Hepatocyte (in vitro differentiated cells): ENCODE measurements around the gene OPRM1. TPM values are rescaled to one million over a fixed set of nuclear protein-coding genes. Genes with fewer than 3 reads are reported as not detected.

ENCODE experiments used
- DNase-seq: peaks from one replicate; pipeline ENCODE4 v3.0.0-alpha.2; 2016; ENCODE audit warnings: low spot score
- H2AFZ ChIP-seq: fragments of 200-600 bp; sonication (generic); 2 replicates; pipeline ENCODE4 v1.6.0; 2016; ENCODE audit warnings: antibody characterized with exemption, mild to moderate bottlenecking
- H3K27ac ChIP-seq: fragments of 200-600 bp; sonication (generic); 2 replicates; pipeline ENCODE4 v1.5.1; 2016; ENCODE audit warnings: mild to moderate bottlenecking
- H3K27me3 ChIP-seq: fragments of 200-600 bp; sonication (generic); 2 replicates; pipeline ENCODE4 v1.6.1; 2016
- H3K36me3 ChIP-seq: fragments of 200-600 bp; sonication (generic); replicated peaks from 2 replicates; pipeline ENCODE4 v1.5.1; 2016; ENCODE audit warnings: low read depth; ENCODE audit not compliant: insufficient read depth
- H3K4me1 ChIP-seq: fragments of 200-600 bp; sonication (generic); 2 replicates; pipeline ENCODE4 v1.5.1; 2016; ENCODE audit warnings: mild to moderate bottlenecking, moderate library complexity; ENCODE audit not compliant: insufficient read depth
- H3K4me2 ChIP-seq: fragments of 200-600 bp; sonication (generic); 2 replicates; pipeline ENCODE4 v1.6.0; 2016
- H3K4me3 ChIP-seq: fragments of 200-600 bp; sonication (generic); 2 replicates; pipeline ENCODE4 v1.5.1; 2016; ENCODE audit warnings: mild to moderate bottlenecking
- H3K79me2 ChIP-seq: fragments of 200-600 bp; sonication (generic); 2 replicates; pipeline ENCODE4 v1.6.0; 2017; ENCODE audit warnings: mild to moderate bottlenecking
- H3K9me2 ChIP-seq: fragments of 200-600 bp; sonication (generic); replicated peaks from 2 replicates; pipeline ENCODE4 v1.6.0; 2017; ENCODE audit warnings: mild to moderate bottlenecking; ENCODE audit not compliant: insufficient read depth
- H3K9me3 ChIP-seq: fragments of 200-600 bp; sonication (generic); 2 replicates; pipeline ENCODE4 v1.5.1; 2016; ENCODE audit warnings: low read depth, mild to moderate bottlenecking
- H4K20me1 ChIP-seq: fragments of 200-600 bp; sonication (generic); 2 replicates; pipeline ENCODE4 v1.6.0; 2016; ENCODE audit warnings: mild to moderate bottlenecking; ENCODE audit not compliant: insufficient read depth, poor library complexity, severe bottlenecking
- CTCF ChIP-seq: fragments of 200-600 bp; sonication (generic); IDR thresholded peaks from 2 replicates; pipeline ENCODE4 v1.5.1; 2016; ENCODE audit warnings: antibody characterized with exemption, mild to moderate bottlenecking; ENCODE audit not compliant: poor library complexity
- EZH2 ChIP-seq: fragments of 200-600 bp; sonication (generic); IDR thresholded peaks from 2 replicates; pipeline ENCODE4 v1.6.1; 2016; ENCODE audit warnings: antibody characterized with exemption, mild to moderate bottlenecking, borderline replicate concordance
- EZH2phosphoT487 ChIP-seq: fragments of 200-600 bp; sonication (generic); IDR thresholded peaks from one replicate; pipeline ENCODE4 v1.6.1; 2018; ENCODE audit warnings: antibody characterized with exemption, mild to moderate bottlenecking, low read depth, moderate library complexity; ENCODE audit not compliant: unreplicated experiment, severe bottlenecking
- WGBS: methylation state at CpG from one replicate; pipeline ENCODE4 v1.1.6; 2016; ENCODE audit warnings: low lambda C conversion rate; ENCODE audit errors: missing lambda C conversion rate; 5-methylcytosine and 5-hydroxymethylcytosine counted together
- polyA plus RNA-seq: library from polyadenylated mRNA; unstranded; fragments of >200 nt; fragmentation: Nextera tagmentation; extraction: Ambion mirVana; gene quantifications from 2 replicates; pipeline ENCODE4 v1.2.1, GENCODE V29; 2016
- total RNA-seq: library from RNA; depleted of rRNA; stranded (reverse); fragments of >200 nt; gene quantifications from 2 replicates; pipeline ENCODE4 v1.2.3, GENCODE V29; 2014

OPRM1 gene
- total and polyA plus RNA-seq, 2 experiments from 2014 or later = not detected

- H3K4me1 ChIP-seq = no peaks in the 10 kb centered on the region
- no peak for DNase-seq
- no peak overlapping the region for H3K27ac ChIP-seq
These were observed 213.6 kb downstream of the OPRM1 start for GRCh38 chr6:154252678-154253077.

GRCh38 chr6:154257067-154257466 lies 218.0 kb downstream of the OPRM1 start:
- TF ChIP-seq EZH2phosphoT487 = no peak
- no peak for TF ChIP-seq EZH2
- no peak for TF ChIP-seq CTCF
- Histone ChIP-seq H3K27ac (no peak overlapping the region), H3K4me1 (no peaks in the 10 kb centered on the region), H3K9me2 (no peaks in the 10 kb centered on the region), H2AFZ (no peak overlapping the region), H3K27me3 (no peaks in the 10 kb centered on the region), H3K4me2 (no peak overlapping the region), H3K79me2 (no peaks in the 10 kb centered on the region), H3K4me3 (no peak overlapping the region), H4K20me1 (no peaks in the 10 kb centered on the region), H3K9me3 (peaks cover 4% of the 10 kb centered on the region), H3K36me3 (no peaks in the 10 kb centered on the region)
- DNase-seq = no peak
- WGBS = 100% methylated on average over 1 of the region's 1 CpG

More at GRCh38 chr6:154252678-154253077, 213.6 kb downstream of the OPRM1 start:
- TF ChIP-seq CTCF (no peak), EZH2 (no peak), EZH2phosphoT487 (no peak)
- Histone ChIP-seq H2AFZ (no peak overlapping the region), H3K4me2 (no peak overlapping the region), H3K9me3 (peaks cover 4% of the 10 kb centered on the region), H3K36me3 (no peaks in the 10 kb centered on the region), H3K27me3 (no peaks in the 10 kb centered on the region), H3K9me2 (no peaks in the 10 kb centered on the region), H4K20me1 (no peaks in the 10 kb centered on the region), H3K79me2 (no peaks in the 10 kb centered on the region), H3K4me3 (no peak overlapping the region)
- 76% methylated on average over 3 of the region's 3 CpGs for WGBS

GRCh38 chr6:154258064-154258757 lies 219.2 kb downstream of the OPRM1 start:
- Histone ChIP-seq H3K4me2 (no peak overlapping the region), H3K9me2 (no peaks in the 10 kb centered on the region), H3K27me3 (no peaks in the 10 kb centered on the region), H3K9me3 (peaks cover 4% of the 10 kb centered on the region), H3K79me2 (no peaks in the 10 kb centered on the region), H3K36me3 (no peaks in the 10 kb centered on the region), H3K4me3 (no peak overlapping the region), H2AFZ (no peak overlapping the region), H3K27ac (no peak overlapping the region), H3K4me1 (no peaks in the 10 kb centered on the region), H4K20me1 (no peaks in the 10 kb centered on the region)
- WGBS = 79% methylated on average over 4 of the region's 4 CpGs
- TF ChIP-seq EZH2 (no peak), CTCF (no peak), EZH2phosphoT487 (no peak)
- no peak for DNase-seq
